MCF 10A (cell line): Measurements from ENCODE around the gene R3HDML. TPM values are rescaled to one million over a fixed set of nuclear protein-coding genes. Genes with fewer than 3 reads are reported as not detected.

Source experiments
- BruUV-seq: library from RNA; stranded (reverse); fragments of 400-500 nt; replicated peaks from 2 replicates; lab custom pipeline; 2021; lab: Mats Ljungman, UMichigan
- CTCF ChIA-PET: fragments of 300-600 bp; sonication (Branson Sonifier 250); formaldehyde crosslinking; extraction: SDS; loops from one replicate; lab custom pipeline; 2021; ENCODE audit warnings: antibody characterized with exemption, inconsistent platforms; lab: Yijun Ruan, JAX
- POLR2A ChIA-PET: fragments of 300-600, 350-650 bp; sonication (Branson Sonifier 250); formaldehyde crosslinking; extraction: SDS; loops from one replicate; lab custom pipeline; 2020; ENCODE audit warnings: antibody characterized with exemption, inconsistent platforms; lab: Yijun Ruan, JAX
- DNase-seq: peaks from one replicate; pipeline ENCODE4 v3.0.0-alpha.2; 2018; ENCODE audit not compliant: unreplicated experiment
- H3K27ac Mint-ChIP-seq: one replicate; pipeline ENCODE4 v1.8.0; 2022; ENCODE audit warnings: mild to moderate bottlenecking, low read depth, mixed read lengths; ENCODE audit not compliant: unreplicated experiment
- H3K27me3 Mint-ChIP-seq: one replicate; pipeline ENCODE4 v1.8.0; 2022; ENCODE audit warnings: mixed read lengths; ENCODE audit not compliant: insufficient read depth, unreplicated experiment
- H3K36me3 Mint-ChIP-seq: one replicate; pipeline ENCODE4 v1.8.0; 2022; ENCODE audit warnings: mild to moderate bottlenecking, moderate library complexity, mixed read lengths; ENCODE audit not compliant: insufficient read depth, unreplicated experiment
- H3K4me1 Mint-ChIP-seq: one replicate; pipeline ENCODE4 v1.8.0; 2022; ENCODE audit warnings: mixed read lengths; ENCODE audit not compliant: insufficient read depth, unreplicated experiment
- H3K4me3 Mint-ChIP-seq: one replicate; pipeline ENCODE4 v1.8.0; 2022; ENCODE audit warnings: mild to moderate bottlenecking, moderate library complexity, mixed read lengths; ENCODE audit not compliant: unreplicated experiment
- H3K9me3 Mint-ChIP-seq: one replicate; pipeline ENCODE4 v1.8.0; 2022; ENCODE audit warnings: mixed read lengths; ENCODE audit not compliant: unreplicated experiment
- intact Hi-C: fragments of 100-400 bp; cut with micrococcal nuclease; formaldehyde crosslinking; loops from 2 replicates; pipeline ENCODE4 v1.14.1; 2022
- total RNA-seq: library from RNA; stranded (reverse); gene quantifications from 2 replicates; pipeline ENCODE4 v1.2.3, GENCODE V29; 2022
- TF ChIP-seq, protein P1 (sequence below): fragments of 200-600 bp; IDR thresholded peaks from one replicate; pipeline ENCODE4 v1.8.0; 2022; ENCODE audit warnings: antibody characterized with exemption, mild to moderate bottlenecking; ENCODE audit not compliant: unreplicated experiment

The R3HDML gene
- total RNA-seq, 1 experiment from 2014 or later = not detected

GRCh38 chr20:44328428-44328827 lies 8.4 kb upstream of the R3HDML start:
- TF ChIP-seq, protein P1, sequence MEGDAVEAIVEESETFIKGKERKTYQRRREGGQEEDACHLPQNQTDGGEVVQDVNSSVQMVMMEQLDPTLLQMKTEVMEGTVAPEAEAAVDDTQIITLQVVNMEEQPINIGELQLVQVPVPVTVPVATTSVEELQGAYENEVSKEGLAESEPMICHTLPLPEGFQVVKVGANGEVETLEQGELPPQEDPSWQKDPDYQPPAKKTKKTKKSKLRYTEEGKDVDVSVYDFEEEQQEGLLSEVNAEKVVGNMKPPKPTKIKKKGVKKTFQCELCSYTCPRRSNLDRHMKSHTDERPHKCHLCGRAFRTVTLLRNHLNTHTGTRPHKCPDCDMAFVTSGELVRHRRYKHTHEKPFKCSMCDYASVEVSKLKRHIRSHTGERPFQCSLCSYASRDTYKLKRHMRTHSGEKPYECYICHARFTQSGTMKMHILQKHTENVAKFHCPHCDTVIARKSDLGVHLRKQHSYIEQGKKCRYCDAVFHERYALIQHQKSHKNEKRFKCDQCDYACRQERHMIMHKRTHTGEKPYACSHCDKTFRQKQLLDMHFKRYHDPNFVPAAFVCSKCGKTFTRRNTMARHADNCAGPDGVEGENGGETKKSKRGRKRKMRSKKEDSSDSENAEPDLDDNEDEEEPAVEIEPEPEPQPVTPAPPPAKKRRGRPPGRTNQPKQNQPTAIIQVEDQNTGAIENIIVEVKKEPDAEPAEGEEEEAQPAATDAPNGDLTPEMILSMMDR = no peak
- intact Hi-C loops = no loop called here
- no peak overlapping the region for H3K4me3 Mint-ChIP-seq
- no peaks in the 10 kb centered on the region for H3K36me3 Mint-ChIP-seq
- DNase-seq = no peak
- ChIA-PET CTCF (interaction anchor here (0.6 to 10.1 kb wide), 7 partner anchors 10 to 112 kb away, joined by 3 to 90 read pairs (median 5); partner anchors contain the start of gene FITM2), POLR2A (no interaction called here)
- no peak overlapping the region for H3K27ac Mint-ChIP-seq
- H3K9me3 Mint-ChIP-seq = no peaks in the 10 kb centered on the region
- no TSS peak for BruUV-seq
- H3K27me3 Mint-ChIP-seq = no peaks in the 10 kb centered on the region
- H3K4me1 Mint-ChIP-seq = no peaks in the 10 kb centered on the region

GRCh38 chr20:44331201-44331600 lies 5.6 kb upstream of the R3HDML start:
- Mint-ChIP-seq H3K4me1 (no peaks in the 10 kb centered on the region), H3K36me3 (no peaks in the 10 kb centered on the region), H3K4me3 (no peak overlapping the region), H3K27me3 (peaks cover 4% of the 10 kb centered on the region), H3K27ac (no peak overlapping the region), H3K9me3 (no peaks in the 10 kb centered on the region)
- TF ChIP-seq, protein P1 = no peak
- ChIA-PET POLR2A (interaction anchor here (1.0 kb wide), 1 partner anchor 122 kb away, joined by 3 read pairs; no protein-coding TSS in a partner anchor), CTCF (interaction anchor here (1.1 to 10.1 kb wide), 5 partner anchors 20 to 140 kb away, joined by 3 to 90 read pairs (median 12); partner anchors contain the start of gene FITM2)
- intact Hi-C loops = no loop called here
- DNase-seq = no peak
- no TSS peak for BruUV-seq

DNA sequence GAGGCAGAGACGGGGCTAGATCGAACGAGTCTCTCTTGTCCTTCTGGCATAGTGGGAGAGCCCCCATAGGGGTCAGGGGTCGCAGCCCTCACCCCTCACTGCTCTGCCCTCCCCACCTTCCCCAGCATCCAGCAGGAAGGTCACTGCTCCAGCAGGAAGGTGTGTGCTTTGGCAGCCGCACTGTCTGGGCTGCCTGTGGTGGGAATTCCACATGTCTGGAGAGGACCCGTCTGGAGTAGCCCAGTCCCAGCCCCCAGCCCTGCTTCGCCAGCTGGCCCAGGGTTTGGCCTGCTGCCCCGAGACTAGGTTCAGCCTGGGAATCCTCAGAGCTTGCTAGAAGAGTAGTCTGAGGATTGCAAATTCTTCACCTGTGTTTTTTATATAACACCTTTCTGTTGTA lies 2.5 kb upstream of the R3HDML start:
- Mint-ChIP-seq H3K9me3 (no peaks in the 10 kb centered on the region), H3K4me3 (no peak overlapping the region), H3K4me1 (no peaks in the 10 kb centered on the region), H3K27ac (no peak overlapping the region), H3K27me3 (peaks cover 11% of the 10 kb centered on the region), H3K36me3 (no peaks in the 10 kb centered on the region)
- intact Hi-C loops = no loop called here
- ChIA-PET CTCF (no interaction called here), POLR2A (interaction anchor here (1.0 kb wide), 1 partner anchor 13 kb away, joined by 3 read pairs; no protein-coding TSS in a partner anchor)
- BruUV-seq = no TSS peak
- TF ChIP-seq, protein P1 = no peak
- DNase-seq = no peak

GRCh38 chr20:44334709-44335108 lies 2.1 kb upstream of the R3HDML start:
- CTCF ChIA-PET = no interaction called here

More at GRCh38 chr20:44334709-44335108, 2.1 kb upstream of the R3HDML start:
- no peaks in the 10 kb centered on the region for H3K36me3 Mint-ChIP-seq
- POLR2A ChIA-PET = interaction anchor here (1.0 kb wide), 1 partner anchor 13 kb away, joined by 3 read pairs; no protein-coding TSS in a partner anchor
- intact Hi-C loops = no loop called here
- peaks cover 11% of the 10 kb centered on the region for H3K27me3 Mint-ChIP-seq
- no peak for DNase-seq
- no peak overlapping the region for H3K27ac Mint-ChIP-seq
- no peaks in the 10 kb centered on the region for H3K4me1 Mint-ChIP-seq
- BruUV-seq = no TSS peak
- H3K9me3 Mint-ChIP-seq = no peaks in the 10 kb centered on the region
- no peak overlapping the region for H3K4me3 Mint-ChIP-seq
- TF ChIP-seq, protein P1 = no peak
